Common myeloid progenitor, CD34-positive (primary cell): ENCODE data around the gene PADI1.

Experiments
- CTCF ChIA-PET: fragments of 350-600 bp; sonication (Branson Sonifier 250); formaldehyde crosslinking; loops from one replicate; lab custom pipeline; 2021; ENCODE audit warnings: antibody characterized with exemption; lab: Charles Lee
- POLR2A ChIA-PET: fragments of 350-600 bp; sonication (Branson Sonifier 250); formaldehyde crosslinking; loops from one replicate; lab custom pipeline; 2021; ENCODE audit warnings: antibody characterized with exemption; lab: Charles Lee
- DNase-seq, 3 donors: peaks; one replicate each; pipeline versions ENCODE4 v3.0.0 to v3.0.0-alpha.2; 2013
- H3K27ac ChIP-seq, 2 experiments: 1 replicate in 1 of 2; 2 replicates in 1 of 2; pipeline ENCODE4 v1.7.0; 2013; ENCODE audit warnings: inconsistent platforms in 2 of 2, low read length in 2 of 2, mild to moderate bottlenecking in 2 of 2, low read depth in 1 of 2, moderate library complexity in 1 of 2; ENCODE audit not compliant: severe bottlenecking in 2 of 2, insufficient read depth in 1 of 2, poor library complexity in 1 of 2
- H3K27me3 ChIP-seq, 5 experiments: replicated peaks in 2 of 5; 1 replicate in 3 of 5; 2 replicates in 2 of 5; pipeline versions ENCODE4 v1.6.1 to v1.7.0; 2013; ENCODE audit warnings: low read length in 4 of 5, mild to moderate bottlenecking in 2 of 5, moderate library complexity in 2 of 5, inconsistent platforms in 1 of 5; ENCODE audit not compliant: insufficient read depth in 5 of 5, control insufficient read depth in 4 of 5
- H3K36me3 ChIP-seq, 4 experiments: 1 replicate in 2 of 4; 2 replicates in 2 of 4; pipeline versions ENCODE4 v1.6.1 to v1.7.0; 2013; ENCODE audit warnings: low read length in 3 of 4, control low read depth in 1 of 4, mild to moderate bottlenecking in 1 of 4; ENCODE audit not compliant: control insufficient read depth in 4 of 4, insufficient read depth in 4 of 4
- H3K4me1 ChIP-seq, 4 experiments: 1 replicate in 3 of 4; 2 replicates in 1 of 4; pipeline versions ENCODE4 v1.6.1 to v1.7.1; 2013; ENCODE audit warnings: low read length in 3 of 4, mild to moderate bottlenecking in 3 of 4, control low read depth in 1 of 4, inconsistent platforms in 1 of 4, moderate library complexity in 1 of 4; ENCODE audit not compliant: control insufficient read depth in 4 of 4, insufficient read depth in 4 of 4; ENCODE audit errors: control extremely low read depth in 1 of 4
- H3K4me3 ChIP-seq, 7 experiments: 1 replicate in 4 of 7; 2 replicates in 3 of 7; pipeline versions ENCODE4 v1.5.1 to v1.7.0; 2013; ENCODE audit warnings: mild to moderate bottlenecking in 7 of 7, low read length in 6 of 7, moderate library complexity in 6 of 7, inconsistent platforms in 2 of 7, low read depth in 2 of 7, control low read depth in 1 of 7; ENCODE audit not compliant: insufficient read depth in 4 of 7, control insufficient read depth in 1 of 7; ENCODE audit errors: extremely low read depth in 1 of 7
- H3K9me3 ChIP-seq, 5 experiments: 1 replicate in 4 of 5; 2 replicates in 1 of 5; pipeline versions ENCODE4 v1.6.1 to v1.7.1; 2013; ENCODE audit warnings: low read length in 4 of 5, mild to moderate bottlenecking in 2 of 5, inconsistent platforms in 1 of 5, low read depth in 1 of 5, moderate library complexity in 1 of 5; ENCODE audit not compliant: control insufficient read depth in 4 of 5, insufficient read depth in 2 of 5; ENCODE audit errors: control extremely low read depth in 1 of 5
- WGBS: methylation state at CpG from one replicate; pipeline ENCODE4 v1.1.5; 2013; ENCODE audit not compliant: insufficient coverage; 5-methylcytosine and 5-hydroxymethylcytosine counted together

The PADI1 gene

DNA sequence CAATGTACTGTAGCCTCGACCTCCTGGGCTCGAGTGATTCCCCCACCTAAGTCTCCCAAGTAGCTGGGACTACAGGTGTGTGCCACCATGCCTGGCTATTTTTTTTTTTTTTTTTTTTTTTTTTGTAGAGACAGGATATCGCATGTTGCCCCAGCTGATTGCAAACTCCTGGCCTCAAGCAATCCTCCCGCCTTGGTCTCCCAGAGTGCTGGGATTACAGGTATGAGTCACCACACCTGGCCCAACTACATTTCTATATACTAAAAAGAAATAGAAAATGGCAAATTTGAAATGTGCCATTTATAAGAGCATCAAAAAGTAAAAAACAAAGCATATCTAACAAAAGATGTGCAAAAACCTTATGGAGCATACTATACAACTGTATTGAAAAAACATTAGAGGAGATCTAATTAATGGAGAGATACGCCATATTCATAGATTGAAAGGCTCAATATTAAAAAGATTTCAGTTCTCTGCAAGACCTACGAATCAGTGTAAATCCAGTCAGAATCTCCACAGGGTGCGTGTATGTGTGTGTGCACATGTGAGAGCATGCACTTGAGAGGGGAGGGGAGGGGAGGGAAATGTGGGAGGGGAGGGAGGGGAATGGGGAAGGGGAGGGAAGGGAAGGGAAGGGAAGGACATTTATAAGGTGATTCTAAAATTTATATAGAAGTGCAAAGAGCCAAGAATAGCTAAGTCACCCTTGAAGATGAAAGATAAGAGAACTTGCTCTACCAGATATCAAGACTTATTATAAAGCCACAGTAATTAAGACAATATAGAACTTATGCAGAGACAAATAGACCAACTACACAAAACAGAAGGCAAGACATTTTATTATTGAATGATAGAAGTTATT, 87.6 kb downstream of the PADI1 start:
- H3K27ac ChIP-seq: no peak overlapping the region
- H3K4me1 ChIP-seq: peaks cover 0 to 21% (median 10%) of the 10 kb centered on the region in 4 experiments
- no CpG with 5 or more reads among the region's 7 CpGs for WGBS
- ChIA-PET POLR2A (interaction anchor here (0.5 to 1.4 kb wide), 3 partner anchors 42 to 1937 kb away, joined by 3 to 7 read pairs (median 5); no protein-coding TSS in a partner anchor), CTCF (interaction anchor here (0.9 kb wide), 1 partner anchor 16 kb away, joined by 3 read pairs; no protein-coding TSS in a partner anchor)
- H3K9me3 ChIP-seq: no peaks in the 10 kb centered on the region
- H3K4me3 ChIP-seq: no peak overlapping the region
- no peaks in the 10 kb centered on the region for H3K27me3 ChIP-seq
- H3K36me3 ChIP-seq: no peaks in the 10 kb centered on the region
- peak in 2 of 3 donors; percentile 63 to 64 for DNase-seq

DNA sequence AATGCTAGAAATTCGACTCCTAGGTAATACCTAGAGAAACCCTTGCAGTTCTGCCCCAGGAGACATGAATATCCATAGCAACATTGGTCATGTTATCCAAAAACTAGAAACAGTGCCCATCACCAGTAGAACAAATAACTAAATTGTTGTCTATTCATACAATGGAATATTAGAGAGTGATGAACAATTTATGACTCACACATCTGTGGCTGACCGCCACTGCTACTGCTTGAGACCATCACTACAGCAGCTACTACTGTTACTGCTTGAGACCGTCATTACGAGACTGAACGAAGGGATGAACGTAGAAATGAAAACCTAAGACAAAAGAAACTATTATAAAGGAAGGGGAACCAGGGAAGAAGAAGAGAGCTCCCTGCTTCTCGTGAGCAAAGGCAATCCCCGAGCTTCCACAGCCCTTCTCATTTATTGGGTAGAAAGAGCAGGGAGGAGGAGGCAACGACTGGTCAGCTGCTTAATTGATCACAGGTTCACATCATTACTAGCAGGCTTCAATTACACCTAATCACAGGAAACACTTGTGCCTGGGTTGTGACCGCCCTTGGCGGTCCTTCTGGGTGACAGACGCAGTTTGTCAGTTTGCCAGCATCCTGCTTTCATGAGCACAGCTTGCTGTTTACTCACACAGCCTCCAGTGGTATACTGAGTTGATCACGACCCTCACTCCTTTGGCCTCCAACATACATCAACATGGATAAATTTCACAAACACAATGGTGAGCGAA, 88.9 kb downstream of the PADI1 start:
- 12% methylated on average over 5 of the region's 14 CpGs for WGBS
- ChIA-PET CTCF (interaction anchor here (1.0 kb wide), 1 partner anchor 17 kb away, joined by 3 read pairs; no protein-coding TSS in a partner anchor), POLR2A (interaction anchor here (0.6 to 1.4 kb wide), 2 partner anchors 43 to 48 kb away, joined by 3 read pairs; no protein-coding TSS in a partner anchor)
- Histone ChIP-seq H3K27me3 (no peaks in the 10 kb centered on the region), H3K9me3 (no peaks in the 10 kb centered on the region), H3K27ac (no peak overlapping the region), H3K4me1 (peaks cover 0 to 21% (median 10%) of the 10 kb centered on the region in 4 experiments), H3K4me3 (no peak overlapping the region), H3K36me3 (no peaks in the 10 kb centered on the region)
- DNase-seq: peak; percentile 68 to 89 (median 87)

DNA sequence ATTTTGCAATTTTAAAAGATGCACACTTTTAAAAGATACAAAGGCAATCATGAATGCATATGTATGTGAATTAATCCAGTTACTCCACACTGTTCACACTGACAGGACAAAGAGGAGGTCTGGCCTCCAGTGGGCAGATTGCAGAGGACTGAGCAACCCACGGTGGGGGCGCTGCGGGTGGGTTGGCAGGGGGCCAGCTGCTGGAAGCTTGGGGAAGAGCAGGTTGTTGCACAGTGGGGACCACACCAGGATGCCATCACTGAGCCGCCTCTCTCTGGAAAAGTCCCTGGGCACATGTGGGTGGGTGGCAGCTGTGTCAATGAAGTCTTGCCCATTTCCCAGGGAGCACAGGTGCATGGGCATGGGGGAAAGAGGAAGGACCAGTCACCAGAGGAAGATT, 90.4 kb downstream of the PADI1 start:
- peaks cover 0 to 21% (median 8%) of the 10 kb centered on the region in 4 experiments for H3K4me1 ChIP-seq
- CTCF ChIA-PET: no interaction called here
- H3K36me3 ChIP-seq: no peaks in the 10 kb centered on the region
- H3K9me3 ChIP-seq: peaks cover 0 to 5% (median 0%) of the 10 kb centered on the region in 5 experiments
- no peak overlapping the region for H3K4me3 ChIP-seq
- no peaks in the 10 kb centered on the region for H3K27me3 ChIP-seq
- no peak for DNase-seq
- POLR2A ChIA-PET: no interaction called here
- 60% methylated on average over 4 of the region's 4 CpGs for WGBS
- no peak overlapping the region for H3K27ac ChIP-seq
